GM23338 (cell line): ENCODE data around the gene IL6ST. TPM values are rescaled to one million over a fixed set of nuclear protein-coding genes. Genes with fewer than 3 reads are reported as not detected.

ENCODE experiments used
- ATAC-seq: fragments of 200-7000 bp; cut with Tn5 transposase; 3 replicates; pipeline ENCODE4 v1.9.1; 2020
- DNase-seq: peaks from one replicate; pipeline ENCODE4 v3.0.0-alpha.2; 2015; ENCODE audit warnings: low spot score
- H2AFZ ChIP-seq: fragments of 200-600 bp; sonication (generic); 2 replicates; pipeline ENCODE4 v1.8.0; 2016; ENCODE audit warnings: antibody characterized with exemption, mild to moderate bottlenecking, moderate library complexity
- H3F3A ChIP-seq: fragments of 200-600 bp; sonication (generic); replicated peaks from 2 replicates; pipeline ENCODE4 v1.8.0; 2017; ENCODE audit warnings: antibody characterized with exemption, mixed run types, low read depth
- H3K27ac ChIP-seq: fragments of 200-600 bp; sonication (generic); 2 replicates; pipeline ENCODE4 v1.6.1; 2016; ENCODE audit warnings: low read depth
- H3K27me3 ChIP-seq: fragments of 200-600 bp; sonication (generic); 2 replicates; pipeline ENCODE4 v1.8.0; 2016; ENCODE audit warnings: mild to moderate bottlenecking, mixed run types, moderate library complexity; ENCODE audit not compliant: insufficient read depth
- H3K36me3 ChIP-seq: fragments of 200-600 bp; sonication (generic); 2 replicates; pipeline ENCODE4 v1.8.0; 2016; ENCODE audit warnings: mild to moderate bottlenecking; ENCODE audit not compliant: insufficient read depth
- H3K4me1 ChIP-seq: fragments of 200-600 bp; sonication (generic); 2 replicates; pipeline ENCODE4 v1.8.0; 2016; ENCODE audit warnings: mild to moderate bottlenecking, moderate library complexity; ENCODE audit not compliant: insufficient read depth
- H3K4me2 ChIP-seq: fragments of 200-600 bp; sonication (generic); 2 replicates; pipeline ENCODE4 v1.7.1; 2017; ENCODE audit warnings: mixed run types
- H3K4me3 ChIP-seq: fragments of 200-600 bp; sonication (generic); 2 replicates; pipeline ENCODE4 v1.6.1; 2016; ENCODE audit warnings: mixed run types
- H3K79me2 ChIP-seq: fragments of 200-600 bp; sonication (generic); replicated peaks from 2 replicates; pipeline ENCODE4 v1.8.0; 2017; ENCODE audit warnings: mild to moderate bottlenecking; ENCODE audit not compliant: insufficient read depth
- H3K9me2 ChIP-seq: fragments of 200-600 bp; sonication (generic); 2 replicates; pipeline ENCODE4 v1.8.0; 2017; ENCODE audit not compliant: insufficient read depth
- H4K20me1 ChIP-seq: fragments of 200-600 bp; sonication (generic); replicated peaks from 2 replicates; pipeline ENCODE4 v1.8.0; 2017; ENCODE audit warnings: mild to moderate bottlenecking; ENCODE audit not compliant: insufficient read depth
- H3K27ac Mint-ChIP-seq: 2 replicates; pipeline ENCODE4 v1.8.0; 2020; ENCODE audit warnings: inconsistent platforms, mild to moderate bottlenecking, moderate library complexity, mixed read lengths
- H3K27me3 Mint-ChIP-seq: 3 replicates; pipeline ENCODE4 v1.8.0; 2022; ENCODE audit warnings: low read depth, mild to moderate bottlenecking, moderate library complexity, mixed read lengths, inconsistent platforms; ENCODE audit not compliant: insufficient read depth, poor library complexity
- H3K36me3 Mint-ChIP-seq: 3 replicates; pipeline ENCODE4 v1.8.0; 2021; ENCODE audit warnings: low read depth, mild to moderate bottlenecking, inconsistent platforms, moderate library complexity, mixed read lengths
- H3K4me1 Mint-ChIP-seq: 3 replicates; pipeline ENCODE4 v1.8.0; 2020; ENCODE audit warnings: mild to moderate bottlenecking, inconsistent platforms, mixed read lengths
- H3K4me3 Mint-ChIP-seq: 3 replicates; pipeline ENCODE4 v1.8.0; 2021; ENCODE audit warnings: moderate library complexity, mild to moderate bottlenecking, inconsistent platforms, mixed read lengths
- H3K9me3 Mint-ChIP-seq: 3 replicates; pipeline ENCODE4 v1.8.0; 2020; ENCODE audit warnings: moderate library complexity, mild to moderate bottlenecking, inconsistent platforms, mixed read lengths
- CTCF ChIP-seq, 2 experiments: fragments of 200-600 bp in 1 of 2; sonication (generic) in 1 of 2; conservative IDR thresholded peaks; 2 replicates each; pipeline versions ENCODE4 v1.5.1 to v1.6.1; 2016 to 2017; ENCODE audit warnings: antibody characterized with exemption in 2 of 2, low read depth in 2 of 2, mild to moderate bottlenecking in 2 of 2, moderate library complexity in 1 of 2
- ETS1 ChIP-seq: IDR thresholded peaks from 2 replicates; pipeline ENCODE4 v1.6.1; 2016; ENCODE audit warnings: antibody characterized with exemption
- EZH2 ChIP-seq: fragments of 200-600 bp; sonication (generic); IDR thresholded peaks from one replicate; pipeline ENCODE4 v1.8.0; 2017; ENCODE audit warnings: antibody characterized with exemption, mild to moderate bottlenecking, low read depth; ENCODE audit not compliant: unreplicated experiment
- JUNB ChIP-seq: IDR thresholded peaks from one replicate; pipeline ENCODE4 v1.6.1; 2016; ENCODE audit warnings: antibody characterized with exemption; ENCODE audit not compliant: unreplicated experiment
- NANOG ChIP-seq: IDR thresholded peaks from 2 replicates; pipeline ENCODE4 v1.6.1; 2016; ENCODE audit warnings: antibody characterized with exemption, borderline replicate concordance
- REST ChIP-seq: IDR thresholded peaks from one replicate; pipeline ENCODE4 v1.6.1; 2018; ENCODE audit warnings: antibody characterized with exemption; ENCODE audit not compliant: unreplicated experiment
- STAT1 ChIP-seq: IDR thresholded peaks from one replicate; pipeline ENCODE4 v1.6.1; 2016; ENCODE audit warnings: antibody characterized with exemption; ENCODE audit not compliant: unreplicated experiment
- ZNF331 ChIP-seq: fragments of 250-450 bp; sonication (Bioruptor Pico); IDR thresholded peaks from 2 replicates; pipeline ENCODE4 v1.5.0; 2020; ENCODE audit warnings: low read depth, mild to moderate bottlenecking, moderate library complexity
- ZNF462 ChIP-seq: fragments of 250-450 bp; sonication (Bioruptor Pico); IDR thresholded peaks from 2 replicates; pipeline ENCODE4 v1.5.0; 2020; ENCODE audit warnings: mild to moderate bottlenecking, moderate library complexity
- polyA plus RNA-seq: library from polyadenylated mRNA; unstranded; fragments of >200 nt; fragmentation: Nextera tagmentation; extraction: Ambion mirVana; gene quantifications from 2 replicates; pipeline ENCODE4 v1.2.1, GENCODE V29; 2016
- total RNA-seq: library from RNA; depleted of rRNA; stranded (reverse); fragments of >200 nt; shearing (Covaris generic); gene quantifications from 2 replicates; pipeline ENCODE4 v1.2.3, GENCODE V29; 2014

The IL6ST gene
- total and polyA plus RNA-seq, 2 experiments from 2014 or later, result 6.7 to 9.8 TPM

GRCh38 chr5:55894135-55894534, 100.6 kb downstream of the IL6ST start (continued):
- no peak for TF ChIP-seq ZNF462 (CRISPR knock-in tag)

GRCh38 chr5:55892479-55892878, 102.3 kb downstream of the IL6ST start:
- H3F3A ChIP-seq, result no peaks in the 10 kb centered on the region
- H2AFZ ChIP-seq, result no peak overlapping the region
- H3K27me3 ChIP-seq, result no peaks in the 10 kb centered on the region
- H3K9me2 ChIP-seq, result peaks cover 5% of the 10 kb centered on the region; the same call in 1 of the 2 replicates
- Mint-ChIP-seq H3K9me3 (peaks cover 4% of the 10 kb centered on the region; the same call in 1 of the 3 replicates), H3K4me3 (no peak overlapping the region), H3K27me3 (peaks cover 2% of the 10 kb centered on the region), H3K27ac (no peak overlapping the region), H3K4me1 (no peaks in the 10 kb centered on the region), H3K36me3 (peaks cover 3% of the 10 kb centered on the region; the same call in 2 of the 3 replicates)
- no peaks in the 10 kb centered on the region for H3K79me2 ChIP-seq
- ATAC-seq (no peak), DNase-seq (no peak)
- H4K20me1 ChIP-seq, result no peaks in the 10 kb centered on the region
- no peak overlapping the region for H3K4me3 ChIP-seq
- H3K27ac ChIP-seq, result no peak overlapping the region
- no peaks in the 10 kb centered on the region for H3K4me1 ChIP-seq
- no peaks in the 10 kb centered on the region for H3K36me3 ChIP-seq
- no peak overlapping the region for H3K4me2 ChIP-seq
- TF ChIP-seq ZNF331 (CRISPR knock-in tag) (no peak), CTCF (conservative IDR thresholded peaks at IDR 0.05; ENCODE audit: low read depth in 2 of 2) (no peak), EZH2 (no peak), JUNB (no peak), STAT1 (no peak), REST (no peak), NANOG (no peak), ETS1 (no peak)
